Measurements from ENCODE around the gene SERTAD2.

The SERTAD2 gene

DNA sequence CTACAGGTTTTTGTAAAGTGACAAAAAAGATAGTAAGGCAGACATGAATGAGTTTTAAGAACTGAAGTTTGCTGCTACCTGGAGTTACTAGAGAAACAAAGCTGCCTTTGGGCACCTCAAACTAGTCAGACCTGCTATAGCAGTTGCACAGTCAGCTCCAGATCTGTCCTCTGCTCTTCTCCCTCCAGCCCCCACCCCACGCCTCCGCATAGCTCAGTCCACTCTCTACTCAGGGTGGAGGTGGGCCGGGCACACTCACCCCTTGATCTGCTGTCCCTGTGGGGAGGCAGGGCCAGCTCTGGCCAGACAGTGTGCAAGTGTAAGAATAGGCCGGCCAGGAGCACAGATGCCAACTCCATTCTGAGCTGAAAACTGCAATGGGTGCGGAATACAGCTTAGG is 4.1 kb downstream of the SERTAD2 start:
- no peak for DNase-seq (ENCODE audit: low read depth in 2 of 2, low spot score in 1 of 2)

DNA sequence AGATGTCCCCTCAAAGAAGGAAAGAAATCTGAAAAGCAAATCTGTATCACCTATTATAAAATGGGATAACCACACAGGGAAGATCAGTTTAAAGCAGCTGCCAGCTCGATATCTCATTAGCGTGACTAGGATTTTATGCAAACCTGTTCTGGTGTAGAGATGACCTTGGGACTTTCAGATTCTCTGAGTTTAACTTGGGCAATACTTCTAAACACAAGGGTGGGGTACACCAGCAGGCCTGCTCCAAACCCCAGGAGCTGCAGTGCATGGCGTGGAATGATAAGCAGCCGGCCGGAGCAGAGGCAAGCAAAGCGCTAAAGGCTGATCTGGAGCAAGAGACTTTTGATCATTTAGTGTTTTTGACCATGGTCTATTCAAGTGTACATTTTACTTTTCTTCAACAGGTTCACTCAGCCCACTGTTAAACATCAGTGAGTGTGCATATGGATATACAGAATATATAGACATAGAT is 4.7 kb downstream of the SERTAD2 start:
- no peak for DNase-seq (ENCODE audit: low read depth in 2 of 2, low spot score in 1 of 2)

DNA sequence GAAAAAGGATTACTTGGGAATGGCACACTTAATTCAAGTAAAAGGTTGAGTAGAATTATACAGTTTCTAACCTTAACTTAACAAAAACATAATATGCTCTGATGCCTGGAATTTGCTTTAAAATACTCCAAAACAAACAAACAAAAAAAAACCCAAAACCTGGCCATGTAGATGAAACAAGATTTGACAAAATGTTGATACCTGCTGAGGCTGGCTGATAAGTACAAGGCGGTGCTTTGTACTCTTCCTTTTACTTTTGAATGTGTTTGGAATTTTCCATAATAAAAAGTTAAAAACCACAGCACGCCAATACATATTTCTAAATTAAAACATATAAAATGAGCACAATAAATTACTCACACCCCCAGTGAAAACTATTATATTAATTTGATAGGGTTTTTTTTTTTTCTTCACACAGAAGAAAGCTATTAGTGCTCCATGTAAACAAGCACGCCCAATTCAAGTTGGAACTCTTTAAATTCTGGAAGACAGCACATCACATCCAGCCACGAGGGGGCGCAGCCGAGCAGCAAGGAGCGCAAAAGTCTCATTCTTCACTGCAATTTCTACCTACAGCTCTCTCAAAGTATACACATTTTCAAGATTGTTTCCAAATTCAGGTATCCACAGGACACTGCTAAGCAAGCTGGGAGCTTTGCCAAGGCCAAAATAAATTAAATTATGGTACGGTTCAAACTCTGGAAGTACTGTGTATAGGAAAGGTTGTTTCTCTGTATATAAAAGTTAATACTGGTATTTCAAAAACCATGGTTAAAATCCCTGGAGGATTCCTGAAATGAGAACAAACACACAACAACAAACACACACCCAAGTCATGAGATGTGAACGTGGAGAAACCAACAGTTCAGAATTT is 7.5 kb downstream of the SERTAD2 start:
- DNase-seq (ENCODE audit: low read depth in 2 of 2, low spot score in 1 of 2): peak; percentile 63 to 91

DNA sequence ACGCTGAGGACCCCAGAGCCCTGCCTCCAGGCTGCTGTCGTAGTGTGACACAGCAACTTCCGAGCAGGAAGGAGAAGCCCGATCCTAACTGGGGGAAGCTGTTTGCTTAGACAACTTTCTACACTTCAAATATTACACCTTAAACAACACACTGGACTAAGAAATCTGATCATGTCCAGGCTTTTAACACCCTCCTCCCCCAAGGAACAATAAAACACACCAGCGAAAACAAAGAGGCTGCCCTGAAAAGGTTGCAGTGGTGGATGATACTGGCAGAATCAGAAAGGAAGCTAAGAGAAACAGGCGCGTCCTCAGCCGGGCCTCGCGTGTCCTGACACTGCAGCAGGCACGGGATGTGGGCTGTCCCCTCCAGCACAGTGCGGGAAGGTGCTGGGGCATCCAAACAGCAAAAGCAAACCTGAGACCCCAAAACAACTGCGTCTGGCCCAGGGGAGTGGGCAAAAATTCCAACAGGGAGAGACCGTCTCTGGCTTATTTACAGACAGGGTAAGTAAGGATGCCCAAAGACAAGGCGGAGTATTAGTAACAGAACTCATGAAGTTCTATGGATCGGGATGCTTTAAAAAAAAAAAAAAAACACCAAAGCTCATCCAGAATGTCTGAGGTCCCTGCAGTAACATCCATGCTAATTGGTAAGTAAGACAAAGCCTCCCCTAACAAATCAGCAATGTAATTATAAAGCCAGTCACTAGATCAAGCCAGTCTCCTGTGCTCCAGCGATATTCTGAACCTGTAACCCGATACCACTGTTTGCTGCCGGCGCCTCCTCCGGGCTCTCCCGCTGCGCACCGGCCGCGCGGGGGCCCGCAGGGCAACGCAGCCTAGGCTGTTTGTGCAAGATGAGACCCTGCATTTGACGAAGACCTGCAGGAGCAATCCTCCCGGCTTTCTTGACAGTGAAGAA is 9.0 kb downstream of the SERTAD2 start:
- peak in 1 of 2 donors; percentile 36 for DNase-seq (ENCODE audit: low read depth in 2 of 2, low spot score in 1 of 2)

DNA sequence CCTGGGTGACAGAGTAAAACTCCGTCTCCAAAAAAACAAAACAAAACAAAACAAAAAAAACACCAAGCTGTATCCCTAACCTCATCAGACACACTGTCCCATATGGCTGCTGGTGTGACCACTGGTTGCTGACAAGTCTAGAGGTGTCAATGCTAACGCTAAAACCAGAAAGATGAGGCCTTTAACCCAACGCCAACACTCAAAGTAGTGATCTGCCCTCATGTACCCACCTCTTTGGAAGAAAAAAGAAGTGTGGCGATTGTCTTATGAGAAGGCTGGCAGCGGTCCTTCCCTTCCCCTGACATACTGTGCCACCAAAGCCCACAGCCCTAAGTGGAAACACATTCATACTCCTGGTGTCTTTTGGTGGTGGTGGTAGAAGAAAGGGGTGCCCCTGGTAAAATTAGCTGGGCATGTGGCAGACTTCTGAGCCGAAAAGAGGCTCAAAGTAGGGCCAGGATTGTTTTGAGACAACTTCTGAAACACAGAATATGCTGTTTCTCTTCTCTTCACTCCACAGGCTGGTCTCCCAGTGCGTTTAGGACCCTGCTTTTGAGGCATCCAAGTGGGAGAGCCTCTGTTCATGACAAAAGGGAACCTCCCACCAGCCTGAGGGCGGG is 9.8 kb downstream of the SERTAD2 start:
- no peak for DNase-seq (ENCODE audit: low read depth in 2 of 2, low spot score in 1 of 2)

DNA sequence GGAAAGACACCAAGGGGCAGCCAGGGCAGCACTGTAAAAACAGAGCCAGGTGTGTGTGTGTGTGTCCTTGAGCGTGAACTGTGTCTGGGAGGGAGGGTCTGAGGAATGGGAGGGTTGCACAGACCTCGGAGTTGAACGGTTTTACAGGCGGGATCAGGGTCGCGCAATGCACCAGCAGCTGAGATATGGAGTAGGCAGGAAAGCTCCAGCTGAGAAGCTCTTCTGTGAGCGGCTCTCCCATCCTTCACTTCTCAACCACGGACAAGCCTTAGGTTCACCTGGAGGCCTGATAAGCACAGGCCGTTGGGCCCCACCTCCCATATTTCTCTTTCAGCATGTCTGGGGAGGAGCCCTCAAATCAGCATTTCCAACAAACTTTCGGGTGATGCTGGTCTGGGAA is 12.1 kb downstream of the SERTAD2 start:
- DNase-seq (ENCODE audit: low read depth in 2 of 2, low spot score in 1 of 2): no peak

DNA sequence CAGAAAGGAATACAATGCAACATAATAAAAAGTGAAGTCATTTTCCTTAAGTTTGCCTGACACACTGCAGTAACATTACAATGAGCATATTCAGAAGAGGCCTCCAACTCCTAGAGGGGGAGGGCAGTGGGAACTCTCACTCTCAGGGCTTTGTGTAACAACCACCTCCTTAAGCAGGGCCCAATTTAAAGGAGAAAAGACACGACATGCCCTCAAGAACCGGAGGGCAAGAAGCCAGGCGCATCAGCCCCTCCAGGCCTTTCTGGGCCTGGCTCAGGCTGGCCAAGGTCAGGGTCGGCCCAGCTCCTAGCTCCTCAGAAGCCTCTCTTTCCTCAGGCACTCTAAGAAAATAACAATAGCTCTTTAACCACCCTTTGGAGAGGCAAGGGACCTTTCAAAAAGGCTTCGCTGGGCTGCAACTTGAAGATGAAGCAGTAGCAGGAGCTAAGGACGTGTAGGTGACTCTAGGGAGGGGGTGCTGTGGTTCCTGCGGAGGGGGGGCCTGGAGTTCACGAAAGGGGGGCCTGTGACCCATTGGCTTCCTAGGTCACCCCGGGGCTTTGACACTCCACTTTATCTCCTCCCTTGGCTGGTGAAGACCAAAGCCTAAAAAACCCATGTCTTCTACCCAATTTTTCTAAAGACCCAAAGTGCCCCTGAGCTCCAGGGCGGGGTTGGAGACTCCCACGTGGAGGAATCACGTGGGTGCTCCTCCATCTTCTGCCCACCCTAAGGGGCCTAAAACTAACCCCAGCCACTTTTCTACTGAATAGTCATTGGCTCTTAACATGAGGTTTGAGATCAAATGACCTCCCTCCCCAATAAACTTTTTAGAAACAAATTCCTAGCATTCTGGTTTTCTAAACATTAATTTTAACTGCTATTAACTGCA is 13.3 kb downstream of the SERTAD2 start:
- no peak for DNase-seq (ENCODE audit: low read depth in 2 of 2, low spot score in 1 of 2)

DNA sequence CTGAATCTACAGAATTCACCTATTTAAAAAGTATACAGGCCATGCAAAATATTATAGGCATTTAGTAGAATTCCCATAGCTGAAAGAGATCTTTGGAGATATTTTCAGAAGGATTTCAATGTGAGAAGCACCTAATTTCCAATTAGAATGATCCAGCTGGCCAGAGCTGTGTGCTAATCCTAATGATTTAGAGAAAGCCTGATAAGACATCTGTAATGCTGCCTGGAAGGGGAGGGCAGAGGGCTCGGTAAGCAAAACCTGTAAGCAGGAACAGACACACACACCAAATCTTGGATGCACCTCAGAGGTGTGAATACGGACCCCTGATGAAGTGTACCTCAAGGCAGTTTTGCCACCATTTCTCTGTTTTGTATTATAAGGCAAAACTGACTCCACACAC is 14.0 kb downstream of the SERTAD2 start:
- DNase-seq (ENCODE audit: low read depth in 2 of 2, low spot score in 1 of 2): no peak

DNA sequence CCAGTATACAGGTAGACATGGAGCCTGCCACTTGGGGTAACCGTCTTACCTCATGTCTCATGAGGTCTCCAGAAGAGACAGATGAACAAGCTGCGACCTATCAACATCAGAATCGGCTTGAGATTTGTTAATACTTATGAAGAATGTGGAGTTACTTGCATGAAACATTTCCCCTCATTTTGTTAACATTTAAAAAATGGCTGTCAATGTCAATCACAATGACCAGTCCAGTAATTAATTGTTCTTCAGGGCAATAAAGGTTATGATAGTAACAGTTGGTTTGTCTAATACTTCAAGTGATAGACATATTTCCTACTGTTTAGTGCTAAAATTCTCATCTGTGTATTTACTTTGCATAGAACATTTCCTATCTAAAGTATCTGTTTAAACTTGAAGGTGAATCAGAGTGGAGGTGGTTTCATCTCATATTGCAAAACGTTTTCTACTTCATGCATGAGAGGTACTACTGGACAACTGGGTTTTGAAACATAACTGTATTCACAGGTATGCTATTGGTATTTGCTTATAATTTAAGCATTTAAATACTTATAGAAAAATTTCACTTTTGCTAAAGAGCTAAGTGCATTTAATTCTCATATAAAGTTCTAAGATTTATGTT is 15.1 kb downstream of the SERTAD2 start:
- no peak for DNase-seq (ENCODE audit: low read depth in 2 of 2, low spot score in 1 of 2)

DNA sequence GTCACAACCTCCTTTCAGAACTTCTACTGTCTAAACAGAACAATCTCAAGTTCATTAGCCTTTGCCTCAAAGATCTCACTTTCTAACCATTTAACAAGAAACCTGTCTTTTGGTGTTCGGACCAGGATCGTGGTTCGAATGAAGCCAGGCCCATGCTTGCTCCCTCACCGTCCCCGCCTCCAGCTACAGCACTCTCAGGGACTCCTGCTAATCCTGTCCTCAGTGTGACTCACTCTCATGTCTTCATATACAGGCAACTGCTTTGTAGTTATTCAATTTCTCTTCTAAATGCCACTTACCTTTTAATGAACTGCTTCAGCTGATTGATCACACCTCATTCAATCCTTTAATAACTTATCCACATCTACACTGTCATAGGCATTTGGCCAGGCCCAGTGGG is 15.8 kb downstream of the SERTAD2 start:
- DNase-seq (ENCODE audit: low read depth in 2 of 2, low spot score in 1 of 2): no peak

DNA sequence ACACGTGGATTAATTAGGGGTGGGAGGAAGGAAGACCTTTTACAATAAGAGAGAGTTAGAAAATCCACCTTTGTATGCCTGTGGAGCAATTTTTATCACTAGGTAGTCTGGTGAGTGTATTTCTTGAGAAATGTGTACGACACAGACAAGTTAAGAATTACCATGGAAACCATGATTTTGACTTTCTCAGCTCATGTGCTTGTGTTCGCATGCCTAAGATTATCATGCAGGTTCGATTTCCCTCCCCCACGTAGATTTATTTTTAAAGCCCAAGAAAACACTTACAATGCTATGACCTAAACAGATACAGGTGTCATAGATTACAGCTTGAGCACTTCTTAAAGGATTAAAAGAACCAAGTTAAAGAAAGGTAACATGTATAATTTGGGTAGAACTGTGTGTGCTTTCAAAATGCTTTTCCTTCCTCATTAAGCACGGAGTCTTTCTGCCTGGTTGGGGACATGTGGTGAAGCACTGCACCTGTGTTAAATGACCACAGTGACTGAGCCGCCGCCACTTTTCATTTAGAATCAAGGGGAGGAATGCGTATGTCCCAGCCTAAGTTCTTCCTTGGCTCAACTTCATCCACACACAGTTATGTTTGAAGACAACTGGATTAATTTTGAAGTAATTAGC is 16.6 kb downstream of the SERTAD2 start:
- no peak for DNase-seq (ENCODE audit: low read depth in 2 of 2, low spot score in 1 of 2)

DNA sequence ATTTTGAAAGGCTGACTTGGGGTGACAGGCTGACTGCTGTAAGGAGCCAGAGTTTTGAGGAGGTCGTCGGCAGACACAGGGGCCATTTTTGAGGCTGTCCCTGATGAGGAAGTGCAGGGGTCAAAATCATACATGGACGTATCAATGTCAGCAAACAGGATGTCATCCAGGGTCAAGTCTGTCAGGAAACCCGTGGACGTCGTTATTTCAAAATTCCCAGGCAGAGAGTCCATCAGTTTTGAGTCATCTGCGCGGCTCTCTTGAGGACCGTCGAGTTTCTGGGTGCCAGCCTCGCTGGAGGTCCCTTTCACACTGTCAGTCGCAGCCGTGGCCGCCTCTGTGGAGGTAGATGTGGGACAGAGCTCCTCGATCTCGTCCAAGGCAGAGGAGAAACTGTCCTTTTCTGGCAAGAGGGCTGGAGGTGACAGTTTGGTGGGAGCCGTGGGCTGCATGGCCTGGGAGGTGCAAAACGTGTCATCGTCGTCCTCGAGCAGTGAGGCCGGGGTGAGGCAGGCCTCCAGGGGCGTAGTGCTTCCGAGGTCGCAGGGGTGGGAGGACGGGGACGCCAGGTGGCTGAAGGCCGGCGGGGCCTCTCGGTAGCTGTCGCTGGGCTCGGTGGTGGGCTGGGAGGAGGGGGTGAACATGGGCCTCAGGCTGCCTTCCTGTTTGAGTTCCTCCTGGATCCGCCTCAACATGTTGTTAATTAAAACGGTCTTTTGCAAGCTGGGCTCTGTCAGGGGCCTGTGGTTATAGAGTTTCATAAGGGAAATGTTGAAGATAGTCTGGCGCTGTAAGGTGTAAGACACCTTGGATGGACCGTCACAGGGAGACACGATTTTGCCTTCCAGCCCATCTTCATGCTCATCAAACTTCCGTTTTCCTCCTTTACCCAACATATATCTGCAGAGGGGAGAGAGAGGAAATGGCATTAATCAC is 17.5 kb downstream of the SERTAD2 start:
- DNase-seq (ENCODE audit: low read depth in 2 of 2, low spot score in 1 of 2): no peak

DNA sequence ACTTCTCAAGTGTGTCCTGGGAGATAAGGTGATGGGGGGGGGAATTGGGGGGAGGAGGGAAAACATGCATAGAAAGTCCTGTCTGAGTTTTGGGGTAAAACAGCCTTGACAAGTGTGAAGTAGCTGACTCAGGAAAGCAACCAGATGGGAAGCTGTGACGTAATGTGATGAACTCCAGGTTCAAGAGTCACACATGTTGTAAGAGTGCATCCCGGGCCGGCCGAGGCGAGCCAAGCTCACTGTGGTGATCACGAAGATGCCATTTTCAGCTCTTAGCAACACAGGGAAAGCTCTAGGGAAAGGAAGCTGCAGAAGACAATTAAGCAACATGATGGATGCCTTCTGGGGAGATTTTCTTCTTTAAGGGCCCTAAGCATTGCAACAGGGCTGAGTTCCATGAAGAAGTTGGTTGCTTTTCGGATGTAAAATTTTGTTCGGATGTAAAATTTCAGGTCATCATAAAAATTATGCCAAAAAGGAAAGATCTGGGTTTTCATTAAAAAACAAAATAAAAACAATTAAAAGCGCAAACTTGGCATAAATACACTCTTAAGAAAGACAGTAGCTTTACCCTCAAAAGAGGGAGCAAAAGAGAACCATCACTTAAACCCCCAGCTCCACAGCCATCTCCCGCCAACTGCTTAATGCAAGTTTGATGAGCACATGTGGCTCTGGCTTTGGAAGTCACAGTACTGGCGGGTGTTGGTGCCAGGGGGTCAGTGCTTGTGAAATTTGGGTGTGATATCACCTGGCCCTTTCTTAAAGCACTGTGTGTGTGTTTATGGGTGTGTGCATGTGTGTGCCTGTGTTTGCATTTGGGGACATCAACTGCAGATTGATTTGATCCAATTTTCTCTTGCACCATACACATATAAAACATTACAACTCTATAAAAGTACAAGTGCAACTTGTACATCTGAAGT is 19.1 kb downstream of the SERTAD2 start:
- DNase-seq (ENCODE audit: low read depth in 2 of 2, low spot score in 1 of 2): no peak

DNA sequence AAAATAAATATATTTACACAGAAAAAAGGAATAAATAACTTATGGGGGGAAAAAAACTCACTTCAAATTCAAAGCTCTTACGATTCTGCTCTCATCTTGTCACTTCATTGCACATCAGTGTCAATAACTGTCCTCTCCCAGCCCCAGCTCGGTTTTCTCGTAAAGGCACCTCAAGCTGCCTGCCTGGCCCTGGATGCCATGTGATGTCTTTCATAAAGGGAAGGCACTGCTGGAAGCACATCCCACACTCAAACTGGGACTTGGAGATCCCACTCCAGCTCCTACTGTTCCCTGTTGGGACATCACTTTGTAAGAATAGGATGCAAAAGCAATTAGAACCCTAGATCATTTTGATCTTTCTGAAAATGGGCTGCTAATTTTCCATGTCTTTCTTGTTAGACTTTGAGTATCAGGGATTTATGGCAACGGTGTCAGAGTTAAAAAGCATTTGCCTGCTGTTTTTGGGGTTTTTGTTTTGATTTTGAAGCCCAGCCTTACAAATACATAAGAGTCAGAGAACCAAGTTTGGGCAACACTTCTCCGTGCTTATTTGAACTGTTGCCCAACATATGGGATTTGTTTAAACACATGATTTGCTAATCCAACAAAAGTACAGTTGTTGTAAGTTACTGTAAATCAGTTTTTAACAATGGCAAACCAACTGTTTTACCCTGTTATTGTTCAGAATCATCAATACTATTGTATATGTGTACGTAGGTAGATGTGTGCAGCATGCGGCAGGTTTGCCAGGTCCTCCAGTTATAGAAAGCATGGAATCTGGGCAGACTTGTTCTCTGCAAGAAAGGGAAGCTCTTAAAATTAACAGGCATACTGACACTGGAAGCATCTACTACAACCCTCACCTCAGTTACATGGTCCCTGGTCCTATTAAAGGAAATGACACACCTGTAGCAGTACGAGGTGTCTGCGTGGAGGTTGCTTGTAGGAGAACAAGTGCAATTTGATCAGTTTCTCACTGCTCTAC is 20.6 kb downstream of the SERTAD2 start:
- no peak for DNase-seq (ENCODE audit: low read depth in 2 of 2, low spot score in 1 of 2)

DNA sequence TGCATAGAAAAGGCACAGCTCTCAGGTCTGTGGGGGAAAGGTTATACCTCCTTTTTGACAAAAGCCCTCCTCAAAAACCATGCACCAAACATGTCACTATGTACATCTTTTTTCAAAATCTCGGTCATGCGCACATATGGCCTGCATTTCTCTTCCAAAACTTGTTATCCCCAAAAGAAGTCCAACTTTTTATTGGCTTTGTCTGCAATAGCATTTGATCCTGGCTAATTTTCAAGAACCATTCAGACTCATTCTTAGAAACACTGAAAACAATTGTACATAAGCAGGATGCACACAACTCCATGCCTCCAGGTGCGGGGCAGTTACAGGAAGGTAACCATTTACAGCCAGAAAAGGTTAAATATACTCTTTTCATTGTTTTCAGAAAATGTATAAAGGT is 21.9 kb downstream of the SERTAD2 start:
- DNase-seq (ENCODE audit: low read depth in 2 of 2, low spot score in 1 of 2): no peak

DNA sequence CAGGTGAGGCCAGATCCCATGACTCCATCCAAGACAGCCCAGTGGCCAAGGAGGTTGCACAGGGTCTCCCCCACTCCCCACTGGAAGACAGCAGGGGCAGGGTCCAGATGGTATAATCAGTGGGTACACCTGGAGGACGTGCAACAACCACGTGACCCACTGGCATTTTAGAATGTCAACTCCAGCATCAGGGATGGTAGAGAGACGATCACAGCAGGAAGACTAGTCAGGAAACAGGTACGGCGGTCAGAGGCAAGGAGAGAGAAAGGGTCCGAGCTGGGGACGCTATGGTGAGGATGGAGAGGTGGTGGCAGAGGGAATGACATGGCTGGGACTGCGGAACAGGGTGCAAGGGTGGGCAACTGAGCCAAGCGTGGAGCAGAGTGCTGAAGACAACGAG is 23.0 kb downstream of the SERTAD2 start:
- no peak for DNase-seq (ENCODE audit: low read depth in 2 of 2, low spot score in 1 of 2)

Measured in stimulated activated CD8-positive, alpha-beta memory T cell treated with anti-CD3 and anti-CD28 coated beads, Interleukin-4, amount 100 ng/mL, for 4 hours (primary cell).